Endothelial cell of hepatic sinusoid (primary cell): ENCODE data around the gene GLIPR1L2.
"Not testable (repeated sequence)": the region's sequence is repeated elsewhere in the genome, so short reads cannot be mapped to it uniquely, and the experiment has no call there.

Experiments used
- in situ Hi-C: cut with HindIII; loops from 2 replicates; pipeline ENCODE4 v1.10.0; 2017; ENCODE audit warnings: low sequenced_read_pairs

The GLIPR1L2 gene

GRCh38 chr12:75432924-75433323, 42.0 kb downstream of the GLIPR1L2 start:
- in situ Hi-C loops: no loop called here

DNA sequence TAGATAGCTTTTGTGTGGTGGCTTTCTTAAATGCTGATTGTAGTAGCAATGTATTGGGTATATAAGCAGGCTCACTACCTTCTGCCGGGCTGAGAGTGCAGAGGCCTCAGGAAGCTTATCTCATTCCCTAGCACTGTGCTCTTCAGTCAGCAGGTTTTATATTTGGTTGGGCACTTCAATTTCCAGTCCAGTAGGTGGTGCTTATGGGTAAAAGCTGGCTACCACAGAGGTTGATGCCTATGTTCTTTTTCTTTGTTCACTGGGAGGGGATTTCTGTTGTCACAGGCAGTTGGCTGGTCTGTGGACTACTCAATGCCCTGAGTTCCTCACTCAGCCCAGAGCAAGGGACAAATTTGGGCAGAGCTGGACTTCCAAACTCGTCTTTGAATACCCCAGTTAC, 46.7 kb downstream of the GLIPR1L2 start:
- in situ Hi-C loops: no loop called here

GRCh38 chr12:75438059-75438754, 47.3 kb downstream of the GLIPR1L2 start:
- in situ Hi-C loops: no loop called here

DNA sequence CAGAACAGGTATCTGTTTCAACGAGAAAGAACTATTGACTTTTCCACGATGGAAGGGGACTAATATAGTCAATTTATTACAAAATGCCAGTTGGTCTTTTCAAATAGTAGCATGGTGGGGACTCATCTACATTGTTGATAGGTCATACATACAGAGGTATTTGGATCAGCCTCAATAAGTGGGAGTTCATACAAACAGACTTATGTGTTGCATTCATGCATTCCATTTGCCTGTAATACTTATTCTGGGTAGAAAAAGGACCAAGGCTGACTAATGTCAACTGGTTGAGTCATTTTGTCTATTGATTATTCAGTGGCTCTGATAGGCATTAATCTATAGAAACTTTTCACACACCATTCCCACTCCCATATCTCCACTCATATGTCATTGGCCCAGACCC, 48.2 kb downstream of the GLIPR1L2 start:
- in situ Hi-C loops: no loop called here

DNA sequence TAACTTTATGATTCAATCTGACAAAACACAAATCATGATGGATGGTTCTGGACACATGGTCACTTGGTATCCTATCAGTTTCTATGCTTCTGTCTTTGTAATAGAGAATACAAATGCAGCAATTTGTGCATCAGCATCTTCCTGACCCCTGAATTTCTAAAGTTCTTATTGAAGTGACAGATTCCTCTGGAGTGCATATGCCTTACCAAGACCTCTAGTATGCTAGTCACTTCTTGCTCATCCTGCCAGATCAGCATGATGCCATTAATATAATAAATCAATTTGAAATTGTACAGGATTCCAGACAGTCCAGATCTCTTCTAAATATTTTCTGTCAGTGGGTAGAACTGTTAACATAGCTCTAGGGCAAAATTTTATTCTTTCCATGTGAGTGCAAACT, 49.0 kb downstream of the GLIPR1L2 start:
- in situ Hi-C loops: no loop called here

- in situ Hi-C loops: not testable (repeated sequence)
Observed at GRCh38 chr12:75441687-75442449, 51.0 kb downstream of the GLIPR1L2 start.

DNA sequence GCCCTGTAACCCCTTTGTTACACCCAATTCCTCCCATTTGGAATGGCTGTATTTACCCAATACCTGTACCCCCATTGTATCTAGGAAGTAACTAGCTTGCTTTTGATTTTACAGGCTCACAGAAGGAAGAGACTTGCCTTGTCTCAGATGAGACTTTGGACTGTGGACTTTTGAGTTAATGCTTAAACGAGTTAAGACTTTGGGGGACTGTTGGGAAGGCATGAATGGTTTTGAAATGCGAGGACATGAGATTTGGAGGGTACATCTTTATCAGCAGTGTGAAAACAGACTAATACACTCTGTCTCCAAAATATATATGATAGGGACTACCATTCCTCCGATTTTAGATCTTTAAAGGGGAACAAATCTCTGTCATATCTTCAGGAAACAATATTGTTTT, 51.6 kb downstream of the GLIPR1L2 start:
- in situ Hi-C loops: not testable (repeated sequence)

DNA sequence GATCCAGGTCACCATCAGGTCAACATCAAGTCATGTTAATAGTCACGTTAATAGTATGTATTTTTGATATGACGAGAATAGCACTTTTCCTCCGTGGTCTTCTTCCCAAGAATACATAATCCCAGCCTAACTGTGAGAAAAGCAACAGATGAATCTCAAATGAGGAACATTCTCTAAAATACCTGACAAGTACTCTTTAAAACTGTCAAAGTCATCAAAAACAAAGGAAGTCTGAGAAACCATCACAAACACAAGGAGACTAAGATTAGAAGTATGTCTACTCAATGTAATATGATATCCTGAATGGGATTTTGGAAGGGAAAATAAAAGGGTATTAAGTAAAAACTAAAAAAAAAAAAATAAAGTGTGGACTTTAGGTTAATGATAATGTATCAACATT, 52.8 kb downstream of the GLIPR1L2 start:
- in situ Hi-C loops: no loop called here

DNA sequence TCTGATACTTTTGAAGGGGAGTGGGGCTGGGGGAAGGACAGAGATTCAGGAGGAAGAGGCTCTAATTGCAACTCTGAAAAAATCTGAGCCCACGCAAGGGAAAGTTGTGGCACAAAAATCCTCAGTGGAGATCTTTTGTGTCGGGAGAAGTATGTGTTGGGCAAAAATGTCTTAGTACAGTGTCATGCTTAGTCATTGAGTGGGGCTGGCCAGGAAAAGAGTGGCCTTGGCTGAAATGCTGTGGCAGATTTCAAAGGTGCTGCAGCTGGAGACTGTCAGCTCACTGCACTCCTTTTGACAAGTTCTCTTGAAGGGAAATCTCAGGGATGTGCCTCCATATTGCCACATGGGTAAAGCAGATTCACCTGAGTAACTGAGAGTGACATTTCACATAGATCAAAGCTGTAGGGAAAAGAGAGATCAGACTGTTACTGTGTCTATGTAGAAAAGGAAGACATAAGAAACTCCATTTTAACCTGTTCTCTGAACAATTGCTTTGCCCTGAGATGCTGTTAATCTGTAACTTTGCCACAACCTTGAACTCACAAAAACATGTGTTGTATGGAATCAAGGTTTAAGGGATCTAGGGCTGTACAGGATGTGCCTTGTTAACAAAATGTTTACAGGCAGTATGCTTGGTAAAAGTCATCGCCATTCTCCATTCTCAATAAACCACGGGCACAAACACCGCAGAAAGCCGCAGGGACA, 53.7 kb downstream of the GLIPR1L2 start:
- in situ Hi-C loops: no loop called here

GRCh38 chr12:75445137-75445507, 54.2 kb downstream of the GLIPR1L2 start:
- in situ Hi-C loops: not testable (repeated sequence)

DNA sequence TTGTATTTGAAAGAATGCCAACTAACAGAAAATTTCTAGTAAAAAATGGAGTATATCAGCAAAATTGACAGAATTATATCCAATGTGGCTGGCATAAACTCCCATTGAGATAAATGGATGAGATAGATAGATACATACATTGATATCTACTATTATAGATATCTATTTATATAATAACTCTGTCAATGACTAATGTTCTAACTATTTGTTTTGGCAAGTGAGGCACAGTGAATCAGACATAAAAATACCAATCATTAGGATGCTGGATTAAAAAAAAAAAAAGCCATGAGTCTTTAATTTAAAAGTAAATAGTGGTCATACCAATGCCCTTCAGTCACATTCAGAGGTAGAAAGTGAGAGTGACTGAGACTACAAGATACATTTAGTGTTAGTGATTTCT, 56.0 kb downstream of the GLIPR1L2 start:
- in situ Hi-C loops: no loop called here

- in situ Hi-C loops: no loop called here
Observed at GRCh38 chr12:75447691-75448393, 57.0 kb downstream of the GLIPR1L2 start.

DNA sequence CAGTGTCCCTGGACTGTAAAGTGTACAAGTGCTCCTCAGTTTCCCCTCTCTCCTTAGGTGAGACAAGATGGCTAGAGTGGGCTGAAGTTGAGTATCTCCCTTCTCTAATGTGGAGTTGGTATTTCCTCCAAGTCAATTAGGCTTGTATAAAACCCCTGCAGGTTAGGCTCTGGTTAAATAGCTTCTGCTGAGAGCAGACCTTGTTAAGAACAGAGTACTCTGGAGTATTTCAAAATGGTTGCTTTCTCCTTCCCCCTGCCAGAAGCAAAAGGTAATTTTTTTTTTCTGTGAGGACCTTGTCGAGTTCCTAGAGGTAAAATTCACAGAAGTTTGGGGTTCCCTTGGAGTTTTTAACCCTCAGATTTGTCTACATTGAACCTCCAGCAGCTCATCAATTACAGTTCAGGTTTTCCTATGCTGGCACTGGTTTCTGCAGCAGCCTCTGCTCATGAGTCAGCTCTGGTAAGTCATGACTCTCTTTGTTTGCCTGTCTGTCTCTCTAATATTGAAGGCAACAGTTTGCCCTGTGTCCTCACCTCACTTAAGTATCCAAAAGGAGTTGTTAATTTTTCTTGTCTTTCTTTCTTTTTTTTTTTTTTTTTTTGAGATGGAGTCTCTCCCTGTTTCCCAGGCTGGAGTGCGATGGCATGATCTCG, 61.9 kb downstream of the GLIPR1L2 start:
- in situ Hi-C loops: no loop called here

DNA sequence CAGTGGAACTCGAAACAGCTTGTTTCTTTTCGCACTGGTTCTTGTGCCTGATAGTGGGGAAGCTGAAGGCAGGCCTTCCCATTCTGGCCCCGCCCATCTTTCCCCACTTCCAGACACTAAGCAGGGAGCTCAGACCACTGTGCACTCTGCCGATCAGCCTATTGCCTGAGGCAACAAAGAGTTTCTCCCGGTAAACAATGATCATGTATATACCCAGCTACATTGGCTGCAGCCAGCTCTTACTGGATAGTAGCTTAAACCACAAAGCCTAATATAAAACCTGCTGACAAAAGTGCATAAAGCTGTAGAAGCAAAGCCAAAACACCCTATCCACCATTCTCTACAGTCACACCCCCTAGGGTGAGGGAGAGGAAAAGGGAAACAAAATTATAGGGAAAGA, 65.0 kb downstream of the GLIPR1L2 start:
- in situ Hi-C loops: no loop called here

GRCh38 chr12:75457191-75457590, 66.3 kb downstream of the GLIPR1L2 start:
- in situ Hi-C loops: no loop called here

DNA sequence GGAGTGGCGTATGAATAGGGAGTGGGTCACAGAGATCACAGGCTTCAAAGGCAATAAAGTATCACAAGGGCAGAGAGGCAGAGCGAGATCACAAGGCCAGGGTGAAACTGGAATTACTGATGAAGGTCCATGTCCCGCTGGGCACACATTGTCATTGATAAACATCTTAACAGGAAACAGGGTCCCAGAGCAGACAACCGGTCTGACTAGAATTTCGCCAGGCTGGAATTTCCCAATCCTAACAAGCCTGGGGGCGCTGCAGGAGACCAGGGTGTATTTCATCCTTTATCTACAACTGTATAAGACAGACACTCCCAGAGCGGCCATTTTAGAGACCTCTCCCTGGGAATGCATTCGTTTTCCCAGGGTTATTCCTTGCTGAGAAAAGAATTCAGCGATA, 67.0 kb downstream of the GLIPR1L2 start:
- in situ Hi-C loops: not testable (repeated sequence)

- in situ Hi-C loops: no loop called here
Observed at GRCh38 chr12:75459755-75460154, 68.9 kb downstream of the GLIPR1L2 start.

DNA sequence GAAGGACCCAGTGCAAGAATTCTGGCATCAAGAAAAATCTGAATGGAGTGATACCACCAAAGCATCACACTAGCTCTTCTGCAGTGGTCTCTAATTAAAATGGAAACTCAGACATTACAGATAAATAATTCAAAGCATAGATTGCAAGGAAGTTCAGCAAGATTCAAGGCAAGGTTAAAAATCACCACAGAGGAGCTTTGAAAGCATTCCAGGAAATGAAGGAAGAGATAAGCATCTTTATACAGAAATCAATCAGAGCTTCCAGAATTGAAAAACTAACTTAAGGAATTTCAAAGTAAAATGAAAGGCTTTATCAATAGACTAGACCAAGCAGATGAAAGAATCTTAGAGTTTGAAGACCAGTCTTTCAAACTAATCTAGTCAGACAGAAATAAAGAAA, 69.3 kb downstream of the GLIPR1L2 start:
- in situ Hi-C loops: no loop called here

DNA sequence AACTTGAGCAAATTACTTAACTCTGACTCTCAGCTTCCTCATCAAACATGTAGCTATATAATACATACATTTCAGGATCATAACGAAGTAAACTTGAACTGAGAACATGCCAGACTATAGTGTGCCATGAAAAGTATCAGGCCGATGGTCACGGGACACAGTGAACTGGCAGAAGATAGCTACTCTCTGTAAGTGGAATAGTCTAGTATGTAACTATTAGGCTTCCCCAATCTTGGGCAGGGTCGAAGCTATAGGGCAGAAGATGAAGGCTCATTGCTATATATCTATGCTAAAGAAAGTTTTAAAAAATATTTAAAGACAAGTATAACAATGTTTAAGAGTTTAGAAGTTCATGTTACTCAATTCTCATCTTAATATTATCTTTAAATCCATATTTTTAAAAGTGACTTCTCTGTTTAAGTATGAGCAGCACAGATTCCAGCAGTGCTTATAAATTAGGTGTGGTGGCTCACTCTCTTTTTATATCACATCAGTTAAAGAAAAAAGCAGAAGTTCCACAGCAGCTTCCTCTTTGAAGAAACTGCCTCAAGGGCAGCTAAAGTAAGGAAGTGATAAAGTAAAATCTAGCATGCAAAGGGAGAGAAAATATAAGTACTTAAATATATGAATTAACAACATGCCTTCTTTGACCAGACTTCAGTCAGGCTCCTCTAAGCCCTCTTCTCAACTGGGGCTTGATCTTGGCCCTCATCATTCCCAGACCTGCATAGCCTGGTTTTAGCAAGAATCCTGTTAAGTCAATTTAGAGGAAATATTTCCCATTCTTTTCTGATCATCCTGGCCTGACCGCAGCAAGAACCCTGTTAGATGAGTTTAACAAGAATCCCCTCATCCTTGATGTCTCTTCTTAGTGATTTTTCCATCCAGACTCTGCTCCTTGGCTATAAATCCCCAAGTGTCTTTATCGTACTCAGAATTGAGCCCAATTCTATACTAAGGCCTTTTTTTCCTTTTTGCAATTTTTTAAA, 81.3 kb downstream of the GLIPR1L2 start:
- in situ Hi-C loops: no loop called here

DNA sequence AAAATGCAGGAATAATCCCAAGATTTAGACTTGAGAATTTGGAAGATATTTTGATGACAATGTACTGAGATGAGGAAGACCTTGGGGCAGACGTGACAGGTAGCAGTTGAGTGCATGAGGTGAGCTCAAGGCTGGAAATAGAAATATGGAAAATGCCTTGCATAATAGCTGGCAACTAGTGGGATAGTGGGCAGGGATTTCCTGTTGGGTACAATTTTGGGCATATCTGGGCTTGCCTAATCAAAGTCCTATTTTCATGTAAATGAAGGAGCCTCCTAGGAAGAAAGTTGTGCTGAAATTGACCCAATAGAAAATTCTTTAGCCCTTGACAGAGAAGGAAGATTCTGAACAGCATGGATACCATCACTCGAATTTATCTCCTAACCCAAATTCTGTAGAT, 83.2 kb downstream of the GLIPR1L2 start:
- in situ Hi-C loops: no loop called here
